ENCODE measurements around the gene ANKMY1.

The ANKMY1 gene

GRCh38 chr2:240557808-240558207 lies at the start of gene ANKMY1:
Gene ANKMY1 (minus strand): TSS chr2:240557988. CDS start chr2:240557335, 653 bp downstream.
- DNase-seq: peak; percentile 84

- DNase-seq: no peak
These were observed 48.3 kb upstream of the ANKMY1 start for GRCh38 chr2:240605867-240606743.

- DNase-seq: no peak
These were observed 47.3 kb upstream of the ANKMY1 start for GRCh38 chr2:240604939-240605716.

GRCh38 chr2:240604291-240604938 lies 46.6 kb upstream of the ANKMY1 start:
- peak; percentile 38 for DNase-seq

- DNase-seq: no peak
These were observed 46.1 kb upstream of the ANKMY1 start for GRCh38 chr2:240603846-240604245.

DNA sequence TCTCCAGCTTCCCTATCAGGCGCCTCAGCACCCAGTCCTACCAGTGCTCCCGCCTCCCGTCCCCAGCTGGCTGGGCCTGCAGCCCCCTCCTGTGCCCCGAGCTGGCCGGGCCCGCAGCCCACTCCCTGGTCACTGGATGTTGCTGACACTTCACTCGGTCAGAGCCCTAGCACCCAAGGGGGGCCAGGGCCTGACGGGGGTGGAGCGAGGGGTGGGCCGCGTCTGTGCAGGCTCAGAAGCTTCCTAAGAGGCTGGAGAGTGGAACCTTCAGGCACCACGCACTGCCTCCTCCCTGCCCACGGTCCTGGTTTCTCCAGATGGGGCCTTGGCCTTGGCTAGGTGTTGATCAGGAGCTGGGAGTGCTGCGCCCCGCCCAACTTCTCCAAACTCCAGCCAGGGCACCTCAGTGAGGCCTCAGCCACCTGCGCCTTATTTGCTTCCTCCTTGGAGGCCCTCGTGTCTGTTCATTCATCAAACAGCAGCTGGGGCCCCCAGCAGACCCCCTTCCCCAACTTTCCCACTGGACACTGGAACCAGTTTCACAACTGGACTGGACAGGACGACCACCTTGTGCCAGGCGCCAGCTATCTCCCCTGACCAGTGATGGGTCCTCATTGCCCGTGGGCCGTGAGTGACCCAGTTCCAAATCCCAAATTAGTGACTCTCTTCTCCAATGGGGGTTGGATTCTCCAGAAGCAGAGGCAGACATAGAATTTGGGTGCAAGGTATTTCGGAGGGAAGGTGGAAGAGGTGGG lies 45.5 kb upstream of the ANKMY1 start:
- DNase-seq: no peak

GRCh38 chr2:240602266-240603050 lies 44.7 kb upstream of the ANKMY1 start:
- DNase-seq: no peak

DNA sequence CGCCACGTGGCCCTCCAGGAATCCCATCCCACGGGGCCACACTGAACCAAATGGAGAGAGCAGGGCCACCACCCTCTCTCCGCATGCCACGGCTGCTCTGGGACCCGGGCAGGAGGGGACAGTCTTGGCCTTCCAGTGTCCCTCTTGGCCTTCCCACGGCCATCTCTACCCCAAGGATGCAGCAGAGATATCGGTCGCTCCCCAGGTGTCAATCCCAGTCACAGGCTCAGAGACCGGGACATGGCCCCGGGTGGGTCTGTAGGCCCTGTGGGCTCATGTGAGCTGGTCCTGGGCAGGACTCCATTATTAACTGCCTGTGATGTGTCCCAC lies 44.0 kb upstream of the ANKMY1 start:
- DNase-seq: no peak

- no peak for DNase-seq
These were observed 43.5 kb upstream of the ANKMY1 start for GRCh38 chr2:240601061-240601830.

GRCh38 chr2:240600451-240600961 lies 42.7 kb upstream of the ANKMY1 start:
- DNase-seq: no peak

GRCh38 chr2:240599141-240599583 lies 41.4 kb upstream of the ANKMY1 start:
- DNase-seq: no peak

- DNase-seq: no peak
These were observed 40.6 kb upstream of the ANKMY1 start for GRCh38 chr2:240598311-240598911.

- DNase-seq: no peak
These were observed 39.8 kb upstream of the ANKMY1 start for GRCh38 chr2:240597419-240598181.

DNA sequence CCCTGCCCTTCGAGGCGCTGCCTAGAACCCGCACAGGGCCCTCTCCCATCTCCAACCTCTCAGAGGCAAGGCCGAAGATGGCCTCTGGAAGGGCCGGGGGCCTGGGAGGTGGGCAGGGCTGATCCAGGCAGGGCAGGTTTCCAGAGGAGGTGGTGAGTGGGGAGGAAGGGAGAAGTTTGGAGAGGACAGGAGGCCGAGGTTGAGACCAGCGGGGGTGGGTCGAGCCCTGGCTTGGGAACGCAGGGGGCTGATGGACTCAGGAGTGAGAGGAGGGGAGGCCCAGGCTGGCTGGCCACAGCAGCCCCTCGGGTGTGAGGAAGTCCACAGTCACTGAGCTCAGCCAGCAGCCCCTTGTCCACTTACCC lies 39.2 kb upstream of the ANKMY1 start:
- DNase-seq: no peak

GRCh38 chr2:240596491-240596931 lies 38.7 kb upstream of the ANKMY1 start:
- DNase-seq: no peak

DNA sequence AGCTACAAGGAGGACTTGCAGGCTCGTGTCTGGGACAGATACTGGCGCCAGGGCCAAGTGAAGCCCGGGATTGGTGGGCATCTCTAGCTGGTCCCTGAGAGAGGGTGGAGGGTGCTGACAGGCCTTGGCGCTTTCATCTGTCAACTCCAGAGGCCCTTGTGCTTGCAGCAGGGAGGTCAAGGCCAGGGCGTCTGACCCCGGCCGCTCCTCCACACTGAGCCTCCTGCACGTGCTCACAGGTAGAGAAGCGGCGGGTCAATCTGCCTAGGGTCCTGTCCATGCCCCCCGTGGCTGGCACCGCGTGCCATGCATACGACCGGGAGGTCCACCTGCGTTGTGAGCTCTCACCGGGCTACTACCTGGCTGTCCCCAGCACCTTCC lies 38.3 kb upstream of the ANKMY1 start:
- no peak for DNase-seq

GRCh38 chr2:240595381-240596079 lies 37.7 kb upstream of the ANKMY1 start:
- DNase-seq: peak; percentile 54

- no peak for DNase-seq
These were observed 37.0 kb upstream of the ANKMY1 start for GRCh38 chr2:240594511-240595380.
